ENCODE results near the gene CCDC3. TPM values are rescaled to one million over a fixed set of nuclear protein-coding genes. Genes with fewer than 3 reads are reported as not detected.

The CCDC3 gene
- total and polyA plus RNA-seq, 2 of the 4 experiments (the other 2 are of a cell fraction): 0.29 to 0.36 TPM

- Histone ChIP-seq H3K18ac (ENCODE audit: low read depth, low read length) (no peak overlapping the region), H3K4ac (ENCODE audit: low read depth, low read length) (no peak overlapping the region), H4K8ac (ENCODE audit: low read depth in 2 of 2, low read length in 2 of 2) (no peak overlapping the region), H3K14ac (replicated peaks; ENCODE audit: low read depth, low read length) (no peak overlapping the region), H2BK120ac (ENCODE audit: low read depth, low read length) (no peak overlapping the region), H3K27ac (ENCODE audit: insufficient read depth, low read length) (no peak overlapping the region), H3K9ac (ENCODE audit: low read depth, low read length) (no peak overlapping the region), H3K23ac (ENCODE audit: low read depth, low read length) (no peak overlapping the region), H3K9me1 (ENCODE audit: insufficient read depth, low read length) (no peaks in the 10 kb centered on the region), H3K4me3 (ENCODE audit: insufficient read depth, low read depth, low read length) (no peak overlapping the region), H3K4me2 (ENCODE audit: low read depth, low read length) (no peak overlapping the region), H3K9me3 (ENCODE audit: control insufficient read depth, insufficient read depth, low read length) (no peaks in the 10 kb centered on the region), H2AK9ac (replicated peaks; ENCODE audit: low read depth, low read length, poor library complexity) (no peak overlapping the region), H2AK5ac (ENCODE audit: low read depth, low read length) (no peak overlapping the region), H2BK20ac (ENCODE audit: low read depth, low read length) (no peak overlapping the region), H4K91ac (ENCODE audit: insufficient read depth, low read depth, low read length) (no peak overlapping the region), H3K36me3 (ENCODE audit: control insufficient read depth, insufficient read depth, low read length) (no peaks in the 10 kb centered on the region), H2BK5ac (ENCODE audit: low read depth, low read length, poor library complexity, severe bottlenecking) (no peak overlapping the region), H3K4me1 (ENCODE audit: control insufficient read depth, insufficient read depth, low read length) (no peaks in the 10 kb centered on the region), H4K20me1 (ENCODE audit: insufficient read depth, low read length) (no peaks in the 10 kb centered on the region), H3K79me1 (ENCODE audit: low read depth in 1 of 2, low read length in 2 of 2) (no peaks in the 10 kb centered on the region), H2AFZ (replicated peaks; ENCODE audit: low read length, poor library complexity) (no peak overlapping the region), H3K56ac (ENCODE audit: extremely low read depth, insufficient read depth, low read length) (no peak overlapping the region), H4K5ac (ENCODE audit: low read depth, low read length) (no peak overlapping the region), H2BK15ac (ENCODE audit: low read depth, low read length) (no peak overlapping the region), H3K27me3 (ENCODE audit: control insufficient read depth, insufficient read depth, low read length) (no peaks in the 10 kb centered on the region; the same call in 1 of the 2 replicates)
- dilution Hi-C loops (cut with HindIII; ENCODE audit: low sequenced_read_pairs, unreplicated experiment) (no loop called here), intact Hi-C loops (cut with micrococcal nuclease) (no loop called here), in situ Hi-C loops (cut with MboI; ENCODE audit: low sequenced_read_pairs) (no loop called here)
- DNase-seq (no peak), ATAC-seq (ENCODE audit: low read depth) (no peak)
- POLR2A ChIA-PET (ENCODE audit: unreplicated experiment): no interaction called here
- TF ChIP-seq FOS (IDR thresholded peaks at IDR 0.05; ENCODE audit: low read depth, low read length): no peak
- TF ChIP-seq POLR2A (IDR thresholded peaks at IDR 0.05; ENCODE audit: low read depth, low read length): no peak
- TF ChIP-seq RFX5 (IDR thresholded peaks at IDR 0.05; ENCODE audit: low read depth, low read length): no peak
- TF ChIP-seq CEBPB (IDR thresholded peaks at IDR 0.05; ENCODE audit: low read depth, low read length): no peak
- no peak for TF ChIP-seq MAFK (IDR thresholded peaks at IDR 0.05; ENCODE audit: low read depth, low read length)
- no peak for TF ChIP-seq MXI1 (IDR thresholded peaks at IDR 0.05; ENCODE audit: borderline replicate concordance, low read depth, low read length)
- TF ChIP-seq SMC3 (IDR thresholded peaks at IDR 0.05; ENCODE audit: low read depth, low read length): no peak
- TF ChIP-seq MAZ (IDR thresholded peaks at IDR 0.05; ENCODE audit: borderline replicate concordance, low read depth, low read length): no peak
- no peak for TF ChIP-seq CTCF (conservative IDR thresholded peaks at IDR 0.05; ENCODE audit: low read depth, low read length)
- TF ChIP-seq BHLHE40 (IDR thresholded peaks at IDR 0.05; ENCODE audit: low read depth, low read length): no peak
- TF ChIP-seq USF2 (IDR thresholded peaks at IDR 0.05; ENCODE audit: low read depth, low read length): no peak
- TF ChIP-seq RAD21 (IDR thresholded peaks at IDR 0.05; ENCODE audit: low read length): no peak
- TF ChIP-seq NFE2L2 (IDR thresholded peaks at IDR 0.05; ENCODE audit: low read depth, low read length): no peak
- TF ChIP-seq ELK1 (IDR thresholded peaks at IDR 0.05; ENCODE audit: borderline replicate concordance, low read depth, low read length): no peak
- TF ChIP-seq CHD1 (IDR thresholded peaks at IDR 0.05; ENCODE audit: low read depth, low read length): no peak
- WGBS, 2 experiments (ENCODE audit: extremely low coverage in 2 of 2, insufficient read length in 1 of 2): no CpG with 5 or more reads among the region's 3 CpGs
- BruUV-seq (replicated peaks): no TSS peak
- CTCF ChIA-PET: no interaction called here
These were observed 53.8 kb downstream of the CCDC3 start for GRCh38 chr10:12947741-12948140.
